Tibial artery (tissue), 4 donors: Measurements from ENCODE around the gene POU6F1.
A peak's percentile ranks its signal among the peaks of the same experiment; 100 is the strongest.
"Not testable (repeated sequence)": the region's sequence is repeated elsewhere in the genome, so short reads cannot be mapped to it uniquely, and the experiment has no call there.

Source experiments
- DNase-seq, 2 donors: peaks; one replicate each; pipeline ENCODE4 v3.0.0-alpha.2; 2019
- H3K27ac ChIP-seq, 2 donors: fragments of 200-600 bp; sonication (generic) in 1 of 2; 1 replicate in 1 of 2; 2 replicates in 1 of 2; pipeline ENCODE4 v1.5.1; 2018 to 2019; ENCODE audit warnings: mild to moderate bottlenecking in 1 of 2
- H3K27me3 ChIP-seq, 2 donors: fragments of 200-600 bp; sonication (generic) in 1 of 2; one replicate each; pipeline versions ENCODE4 v1.5.1 to v1.6.0; 2016 to 2019
- H3K36me3 ChIP-seq, 3 donors: fragments of 200-600 bp; sonication (generic) in 2 of 3; one replicate each; pipeline ENCODE4 v1.5.1; 2016 to 2019; ENCODE audit warnings: mild to moderate bottlenecking in 2 of 3
- H3K4me1 ChIP-seq, 4 donors: fragments of 200-600 bp; sonication (generic) in 2 of 4; 1 replicate in 3 of 4; 2 replicates in 1 of 4; pipeline ENCODE4 v1.5.1; 2016 to 2019
- H3K4me3 ChIP-seq, 2 donors: fragments of 200-600 bp; sonication (generic) in 1 of 2; 1 replicate in 1 of 2; 2 replicates in 1 of 2; pipeline ENCODE4 v1.5.1; 2018 to 2019; ENCODE audit warnings: mild to moderate bottlenecking in 2 of 2
- H3K9me3 ChIP-seq, 3 donors: fragments of 200-600 bp; sonication (generic) in 1 of 3; one replicate each; pipeline ENCODE4 v1.5.1; 2016 to 2019
- CTCF ChIP-seq, 2 experiments: fragments of 200-600 bp in 1 of 2; fragments of 450-650 bp in 1 of 2; IDR thresholded peaks; one replicate each; pipeline ENCODE4 v1.5.1; 2017 to 2019; ENCODE audit warnings: antibody characterized with exemption in 2 of 2, mild to moderate bottlenecking in 1 of 2, moderate library complexity in 1 of 2
- intact Hi-C: fragments of 100-400 bp; cut with DNase I; formaldehyde crosslinking; loops from one replicate; pipeline ENCODE4 v1.15.0; 2023; ENCODE audit warnings: low total_unique reads

POU6F1 gene, protein sequence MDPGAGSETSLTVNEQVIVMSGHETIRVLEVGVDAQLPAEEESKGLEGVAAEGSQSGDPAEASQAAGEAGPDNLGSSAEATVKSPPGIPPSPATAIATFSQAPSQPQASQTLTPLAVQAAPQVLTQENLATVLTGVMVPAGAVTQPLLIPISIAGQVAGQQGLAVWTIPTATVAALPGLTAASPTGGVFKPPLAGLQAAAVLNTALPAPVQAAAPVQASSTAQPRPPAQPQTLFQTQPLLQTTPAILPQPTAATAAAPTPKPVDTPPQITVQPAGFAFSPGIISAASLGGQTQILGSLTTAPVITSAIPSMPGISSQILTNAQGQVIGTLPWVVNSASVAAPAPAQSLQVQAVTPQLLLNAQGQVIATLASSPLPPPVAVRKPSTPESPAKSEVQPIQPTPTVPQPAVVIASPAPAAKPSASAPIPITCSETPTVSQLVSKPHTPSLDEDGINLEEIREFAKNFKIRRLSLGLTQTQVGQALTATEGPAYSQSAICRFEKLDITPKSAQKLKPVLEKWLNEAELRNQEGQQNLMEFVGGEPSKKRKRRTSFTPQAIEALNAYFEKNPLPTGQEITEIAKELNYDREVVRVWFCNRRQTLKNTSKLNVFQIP

GRCh38 chr12:51217968-51218606, at the start of gene POU6F1:
Gene POU6F1, minus strand, starts transcription at chr12:51218062. Its CDS starts 11,226 bp downstream, at chr12:51206836.
- TF ChIP-seq CTCF (IDR thresholded peaks at IDR 0.05) = peak; percentile 48 to 84
- intact Hi-C loops = loop anchor here (2.0 kb wide), 1 partner anchor 45 kb away; the partner anchor contains the start of gene TFCP2
- no peaks in the 10 kb centered on the region for H3K9me3 ChIP-seq
- no peaks in the 10 kb centered on the region for H3K27me3 ChIP-seq
- peak; percentile 66 to 86 for DNase-seq
- H3K27ac ChIP-seq = peak within 1 kb of the TSS; percentile 97 to 98
- no peaks in the 10 kb centered on the region for H3K36me3 ChIP-seq
- H3K4me3 ChIP-seq = peak within 1 kb of the TSS; percentile 82 to 94
- H3K4me1 ChIP-seq = peaks cover 0 to 28% (median 11%) of the 10 kb centered on the region in 4 donors

DNA sequence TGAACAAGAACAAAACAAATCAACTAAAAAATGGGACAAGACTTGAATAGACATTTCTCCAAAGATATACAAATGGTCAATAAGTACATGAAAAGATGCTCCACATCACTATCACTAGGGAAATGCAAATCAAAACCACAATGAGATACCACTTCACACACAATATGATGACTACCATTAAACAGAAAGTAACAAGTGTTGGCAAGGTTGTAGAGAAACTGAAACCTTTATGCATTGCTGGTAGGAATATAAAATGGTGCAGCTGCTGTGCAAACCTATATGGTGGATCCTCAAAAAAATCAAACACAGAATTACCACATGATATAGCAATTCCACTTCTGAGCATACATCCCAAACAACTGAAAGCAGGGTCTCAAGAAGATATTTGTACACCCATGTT, 47.2 kb upstream of the POU6F1 start:
- Histone ChIP-seq H3K27ac (no peak overlapping the region), H3K4me1 (peaks cover 0 to 8% (median 5%) of the 10 kb centered on the region in 4 donors), H3K27me3 (peaks cover 0 to 6% of the 10 kb centered on the region in 2 donors), H3K36me3 (no peaks in the 10 kb centered on the region), H3K9me3 (no peaks in the 10 kb centered on the region), H3K4me3 (no peak overlapping the region)
- no peak for DNase-seq
- intact Hi-C loops = no loop called here
- TF ChIP-seq CTCF (IDR thresholded peaks at IDR 0.05) = no peak

GRCh38 chr12:51264297-51264696, 46.4 kb upstream of the POU6F1 start:
- no peaks in the 10 kb centered on the region for H3K9me3 ChIP-seq
- H3K36me3 ChIP-seq = no peaks in the 10 kb centered on the region
- TF ChIP-seq CTCF (IDR thresholded peaks at IDR 0.05) = no peak
- peaks cover 0 to under 1% (median under 1%) of the 10 kb centered on the region in 4 donors for H3K4me1 ChIP-seq
- H3K4me3 ChIP-seq = no peak overlapping the region
- no peaks in the 10 kb centered on the region for H3K27me3 ChIP-seq
- no peak overlapping the region for H3K27ac ChIP-seq
- intact Hi-C loops = no loop called here
- DNase-seq = no peak

GRCh38 chr12:51263341-51263740, 45.5 kb upstream of the POU6F1 start:
- Histone ChIP-seq H3K4me3 (no peak overlapping the region), H3K9me3 (no peaks in the 10 kb centered on the region), H3K36me3 (no peaks in the 10 kb centered on the region), H3K27ac (no peak overlapping the region), H3K27me3 (no peaks in the 10 kb centered on the region), H3K4me1 (no peaks in the 10 kb centered on the region)
- DNase-seq = no peak
- intact Hi-C loops = no loop called here
- no peak for TF ChIP-seq CTCF (IDR thresholded peaks at IDR 0.05)

GRCh38 chr12:51262758-51263177, 44.9 kb upstream of the POU6F1 start:
- TF ChIP-seq CTCF (IDR thresholded peaks at IDR 0.05) = peak; percentile 13 to 16
- no peak for DNase-seq
- intact Hi-C loops = no loop called here

GRCh38 chr12:51259600-51259999, 41.7 kb upstream of the POU6F1 start:
- H3K36me3 ChIP-seq, H3K27ac ChIP-seq, DNase-seq, H3K4me3 ChIP-seq, H3K4me1 ChIP-seq, H3K9me3 ChIP-seq, H3K27me3 ChIP-seq: not testable (repeated sequence)
- intact Hi-C loops = loop anchor here (2.0 kb wide), 1 partner anchor 47 kb away; no protein-coding TSS in a partner anchor

More at GRCh38 chr12:51262758-51263177, 44.9 kb upstream of the POU6F1 start:
- no peak overlapping the region for H3K4me3 ChIP-seq
- no peaks in the 10 kb centered on the region for H3K4me1 ChIP-seq
- no peaks in the 10 kb centered on the region for H3K9me3 ChIP-seq
- H3K36me3 ChIP-seq = no peaks in the 10 kb centered on the region
- H3K27me3 ChIP-seq = no peaks in the 10 kb centered on the region
- no peak overlapping the region for H3K27ac ChIP-seq
